ENCODE measurements around the gene HAGHL. TPM values are rescaled to one million over a fixed set of nuclear protein-coding genes. Genes with fewer than 3 reads are reported as not detected.

The HAGHL gene
- polyA plus RNA-seq, 2 of the 4 experiments (the other 2 are of a cell fraction) = 4.4 to 22.0 TPM

DNA sequence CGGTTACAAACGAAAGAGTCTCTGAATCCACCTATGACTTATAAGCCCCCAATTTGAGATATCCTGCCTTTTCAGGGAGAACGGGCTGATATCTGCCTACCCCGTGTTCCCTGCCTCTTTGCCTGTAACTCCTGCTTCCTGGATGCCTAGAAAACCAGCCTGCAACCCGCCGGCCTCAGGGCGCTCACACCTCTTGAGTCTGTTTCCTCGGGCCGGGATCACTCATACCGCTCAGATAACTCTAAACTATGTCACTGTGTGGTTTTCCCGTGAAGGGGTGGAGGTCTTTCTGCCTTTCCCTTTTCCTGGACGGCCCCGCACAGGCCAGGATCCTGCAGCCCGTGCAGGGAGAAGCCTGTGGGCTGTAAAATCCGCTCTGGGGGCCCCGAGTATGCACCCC is 50.9 kb downstream of the HAGHL start:
- no peak overlapping the region for H3K27ac ChIP-seq
- DNase-seq (ENCODE audit: low read depth in 1 of 2, low spot score in 1 of 2) (no peak), FAIRE-seq (no peak), ATAC-seq (peak; percentile 2 to 3; a peak in 3 of 6 replicates)
- 0 out of 3 replicates have a peak, but pooled peaks cover 3% of the 10 kb centered on the region for H3K4me1 ChIP-seq
- CTCF ChIA-PET = interaction anchor here (1.1 to 10.1 kb wide), 5 partner anchors 7 to 58 kb away, joined by 3 to 205 read pairs (median 6); partner anchors contain the start of genes CHTF18, CIAO3 and RPUSD1
- H3K4me3 ChIP-seq = no peak overlapping the region
- 42% methylated on average over 15 of the region's 16 CpGs for WGBS (ENCODE audit: missing lambda C conversion rate)
- H3K4me2 ChIP-seq = no peak overlapping the region
- H3K9me3 ChIP-seq = no peaks in the 10 kb centered on the region
- no peak for TF ChIP-seq POLR2AphosphoS2 (conservative IDR thresholded peaks at IDR 0.05; ENCODE audit: low read length)
- POLR2A ChIA-PET = no interaction called here

DNA sequence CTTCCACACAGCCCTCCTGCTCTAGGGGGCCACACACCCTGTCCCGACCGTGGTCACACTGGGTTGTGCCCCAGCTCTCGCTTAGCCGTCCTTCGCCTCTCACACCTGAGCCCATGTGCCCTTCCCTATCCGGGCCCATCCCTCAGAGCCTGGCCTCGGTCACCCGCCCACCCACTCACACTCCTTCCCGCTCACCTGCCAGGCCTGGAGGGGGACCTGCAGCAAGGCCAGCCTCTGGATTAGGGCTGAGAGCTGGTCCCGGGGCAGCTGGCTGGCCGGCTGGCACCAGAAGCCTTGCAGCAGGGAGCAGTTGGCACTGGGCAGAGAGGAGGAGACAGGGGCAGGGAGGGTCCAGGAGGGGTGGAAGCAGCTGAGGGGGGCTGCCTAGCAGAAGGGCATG is 51.5 kb downstream of the HAGHL start:
- 0 out of 3 replicates have a peak, but pooled peaks cover 3% of the 10 kb centered on the region for H3K4me1 ChIP-seq
- ATAC-seq (peak; percentile 3 to 21; a peak in 3 of 6 replicates), FAIRE-seq (no peak), DNase-seq (ENCODE audit: low read depth in 1 of 2, low spot score in 1 of 2) (no peak)
- H3K4me3 ChIP-seq = no peak overlapping the region
- H3K9me3 ChIP-seq = no peaks in the 10 kb centered on the region
- WGBS (ENCODE audit: missing lambda C conversion rate) = 78% methylated on average over 6 of the region's 11 CpGs
- H3K4me2 ChIP-seq = no peak overlapping the region
- TF ChIP-seq, protein P1, sequence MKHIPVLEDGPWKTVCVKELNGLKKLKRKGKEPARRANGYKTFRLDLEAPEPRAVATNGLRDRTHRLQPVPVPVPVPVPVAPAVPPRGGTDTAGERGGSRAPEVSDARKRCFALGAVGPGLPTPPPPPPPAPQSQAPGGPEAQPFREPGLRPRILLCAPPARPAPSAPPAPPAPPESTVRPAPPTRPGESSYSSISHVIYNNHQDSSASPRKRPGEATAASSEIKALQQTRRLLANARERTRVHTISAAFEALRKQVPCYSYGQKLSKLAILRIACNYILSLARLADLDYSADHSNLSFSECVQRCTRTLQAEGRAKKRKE (CRISPR knock-in tag; IDR thresholded peaks at IDR 0.05; ENCODE audit: low read depth) = no peak
- TF ChIP-seq HEYL (CRISPR knock-in tag; IDR thresholded peaks at IDR 0.05) (no peak), HOXB5 (CRISPR knock-in tag; IDR thresholded peaks at IDR 0.05) (no peak), CHD4 (IDR thresholded peaks at IDR 0.05; ENCODE audit: borderline replicate concordance) (no peak), SMC3 (IDR thresholded peaks at IDR 0.05) (no peak), RFX5 (IDR thresholded peaks at IDR 0.05) (no peak), EP300 (IDR thresholded peaks at IDR 0.05) (no peak)
- ChIA-PET CTCF (interaction anchor here (1.1 to 10.1 kb wide), 3 partner anchors 9 to 59 kb away, joined by 3 to 205 read pairs (median 4); partner anchors contain the start of genes CHTF18, CIAO3 and RPUSD1), POLR2A (no interaction called here)
- no peak overlapping the region for H3K27ac ChIP-seq

DNA sequence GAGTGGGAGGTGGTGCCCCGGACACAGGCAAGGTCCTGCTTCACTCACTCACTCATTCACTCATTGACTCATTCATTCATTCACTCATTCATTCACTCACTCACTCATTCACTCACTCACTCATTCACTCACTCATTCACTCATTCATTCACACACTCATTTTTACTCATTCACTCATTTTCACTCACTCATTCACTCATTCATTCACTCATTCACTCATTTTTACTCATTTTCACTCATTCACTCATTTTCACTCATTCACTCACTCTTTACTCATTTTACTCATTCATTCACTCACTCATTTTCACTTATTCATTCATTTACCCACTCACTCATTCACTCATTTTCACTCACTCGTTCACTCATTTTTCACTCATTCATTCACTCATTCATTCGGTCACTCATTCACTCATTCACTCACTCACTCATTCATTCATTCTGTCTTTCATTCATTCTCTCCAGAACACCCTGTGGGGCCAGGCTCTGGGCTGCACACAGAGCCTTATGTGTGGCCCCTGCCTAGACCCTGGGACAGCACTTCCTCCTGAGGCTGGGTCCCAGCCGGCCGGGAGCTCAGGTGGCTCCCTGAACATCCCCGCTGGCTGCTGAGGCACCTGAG is 52.1 kb downstream of the HAGHL start:
- H3K4me3 ChIP-seq = no peak overlapping the region
- H3K27ac ChIP-seq = no peak overlapping the region
- H3K4me1 ChIP-seq = peaks cover 8% of the 10 kb centered on the region; the same call in 1 of the 3 replicates
- CTCF ChIA-PET = interaction anchor here (1.1 to 10.1 kb wide), 4 partner anchors 9 to 66 kb away, joined by 3 to 205 read pairs (median 6); partner anchors contain the start of genes CHTF18, CIAO3 and RPUSD1
- DNase-seq (ENCODE audit: low read depth in 1 of 2, low spot score in 1 of 2) = no peak
- 80% methylated on average over 6 of the region's 6 CpGs for WGBS (ENCODE audit: missing lambda C conversion rate)
- FAIRE-seq = no peak
- POLR2A ChIA-PET = no interaction called here
- ATAC-seq = no peak
- H3K4me2 ChIP-seq = no peak overlapping the region
- no peak for TF ChIP-seq GATA3 (IDR thresholded peaks at IDR 0.05; ENCODE audit: borderline replicate concordance)
- TF ChIP-seq FOSB (CRISPR knock-in tag; IDR thresholded peaks at IDR 0.05) = no peak
- TF ChIP-seq, protein P2, sequence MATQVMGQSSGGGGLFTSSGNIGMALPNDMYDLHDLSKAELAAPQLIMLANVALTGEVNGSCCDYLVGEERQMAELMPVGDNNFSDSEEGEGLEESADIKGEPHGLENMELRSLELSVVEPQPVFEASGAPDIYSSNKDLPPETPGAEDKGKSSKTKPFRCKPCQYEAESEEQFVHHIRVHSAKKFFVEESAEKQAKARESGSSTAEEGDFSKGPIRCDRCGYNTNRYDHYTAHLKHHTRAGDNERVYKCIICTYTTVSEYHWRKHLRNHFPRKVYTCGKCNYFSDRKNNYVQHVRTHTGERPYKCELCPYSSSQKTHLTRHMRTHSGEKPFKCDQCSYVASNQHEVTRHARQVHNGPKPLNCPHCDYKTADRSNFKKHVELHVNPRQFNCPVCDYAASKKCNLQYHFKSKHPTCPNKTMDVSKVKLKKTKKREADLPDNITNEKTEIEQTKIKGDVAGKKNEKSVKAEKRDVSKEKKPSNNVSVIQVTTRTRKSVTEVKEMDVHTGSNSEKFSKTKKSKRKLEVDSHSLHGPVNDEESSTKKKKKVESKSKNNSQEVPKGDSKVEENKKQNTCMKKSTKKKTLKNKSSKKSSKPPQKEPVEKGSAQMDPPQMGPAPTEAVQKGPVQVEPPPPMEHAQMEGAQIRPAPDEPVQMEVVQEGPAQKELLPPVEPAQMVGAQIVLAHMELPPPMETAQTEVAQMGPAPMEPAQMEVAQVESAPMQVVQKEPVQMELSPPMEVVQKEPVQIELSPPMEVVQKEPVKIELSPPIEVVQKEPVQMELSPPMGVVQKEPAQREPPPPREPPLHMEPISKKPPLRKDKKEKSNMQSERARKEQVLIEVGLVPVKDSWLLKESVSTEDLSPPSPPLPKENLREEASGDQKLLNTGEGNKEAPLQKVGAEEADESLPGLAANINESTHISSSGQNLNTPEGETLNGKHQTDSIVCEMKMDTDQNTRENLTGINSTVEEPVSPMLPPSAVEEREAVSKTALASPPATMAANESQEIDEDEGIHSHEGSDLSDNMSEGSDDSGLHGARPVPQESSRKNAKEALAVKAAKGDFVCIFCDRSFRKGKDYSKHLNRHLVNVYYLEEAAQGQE (IDR thresholded peaks at IDR 0.05) = no peak
- no peak for TF ChIP-seq RFX5 (IDR thresholded peaks at IDR 0.05)
- TF ChIP-seq, protein P3, sequence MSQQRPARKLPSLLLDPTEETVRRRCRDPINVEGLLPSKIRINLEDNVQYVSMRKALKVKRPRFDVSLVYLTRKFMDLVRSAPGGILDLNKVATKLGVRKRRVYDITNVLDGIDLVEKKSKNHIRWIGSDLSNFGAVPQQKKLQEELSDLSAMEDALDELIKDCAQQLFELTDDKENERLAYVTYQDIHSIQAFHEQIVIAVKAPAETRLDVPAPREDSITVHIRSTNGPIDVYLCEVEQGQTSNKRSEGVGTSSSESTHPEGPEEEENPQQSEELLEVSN (IDR thresholded peaks at IDR 0.05; ENCODE audit: borderline replicate concordance, low read depth) = no peak
- no peak for TF ChIP-seq ZSCAN20 (CRISPR knock-in tag; IDR thresholded peaks at IDR 0.05)
- no peak for TF ChIP-seq SREBF2 (IDR thresholded peaks at IDR 0.05)
- no peak for TF ChIP-seq ZFP36 (IDR thresholded peaks at IDR 0.05; ENCODE audit: borderline replicate concordance, partially characterized antibody)
- TF ChIP-seq CHD4 (IDR thresholded peaks at IDR 0.05; ENCODE audit: borderline replicate concordance) = no peak
- TF ChIP-seq NFE2L2 (conservative IDR thresholded peaks at IDR 0.05; ENCODE audit: low read length) = no peak
- TF ChIP-seq JUN (IDR thresholded peaks at IDR 0.05) = no peak
- no peaks in the 10 kb centered on the region for H3K9me3 ChIP-seq

Small RNA genes lying within 50 kb of the gene (small RNA-seq; reads per million reads assigned to genes)
- 0 reads per million in 6 experiments for gene MIR662

Other genes with a start within 250 kb of the HAGHL start
- gene CAPN15, start 199.4 kb upstream of the HAGHL start, polyA plus RNA-seq (2011; rRNA removed) = 10.0 and 11.4 TPM in 2 replicates
- 31.3 to 33.9 TPM (median 33.3 TPM) in 3 replicates for gene CAPN15, start 199.4 kb upstream of the HAGHL start, polyA plus RNA-seq (2017; fragmentation: RNase III; extraction: RNeasy Plus Mini Kit Qiagen cat#74134 plus additional on column Dnase treatment)
- 0.04 TPM in 1 of 2 replicates, not detected in the other for gene PRR35, start 166.7 kb upstream of the HAGHL start, polyA plus RNA-seq (2011; rRNA removed)
- 0.04 to 0.10 TPM (median 0.04 TPM) in 3 replicates for gene PRR35, start 166.7 kb upstream of the HAGHL start, polyA plus RNA-seq (2017; fragmentation: RNase III; extraction: RNeasy Plus Mini Kit Qiagen cat#74134 plus additional on column Dnase treatment)
- gene NHLRC4, start 160.1 kb upstream of the HAGHL start, polyA plus RNA-seq (2011; rRNA removed) = 0.03 and 0.13 TPM in 2 replicates
- gene NHLRC4, start 160.1 kb upstream of the HAGHL start, polyA plus RNA-seq (2017; fragmentation: RNase III; extraction: RNeasy Plus Mini Kit Qiagen cat#74134 plus additional on column Dnase treatment) = 0.07 to 0.09 TPM (median 0.08 TPM) in 3 replicates
- 13.2 and 15.7 TPM in 2 replicates for gene PIGQ, start 157.1 kb upstream of the HAGHL start, polyA plus RNA-seq (2011; rRNA removed)
- gene PIGQ, start 157.1 kb upstream of the HAGHL start, polyA plus RNA-seq (2017; fragmentation: RNase III; extraction: RNeasy Plus Mini Kit Qiagen cat#74134 plus additional on column Dnase treatment) = 25.2 to 32.2 TPM (median 31.2 TPM) in 3 replicates
- gene RAB40C, start 137.0 kb upstream of the HAGHL start, polyA plus RNA-seq (2011; rRNA removed) = 4.4 and 4.9 TPM in 2 replicates
- 8.1 to 9.7 TPM (median 8.5 TPM) in 3 replicates for gene RAB40C, start 137.0 kb upstream of the HAGHL start, polyA plus RNA-seq (2017; fragmentation: RNase III; extraction: RNeasy Plus Mini Kit Qiagen cat#74134 plus additional on column Dnase treatment)
- gene WFIKKN1, start 96.1 kb upstream of the HAGHL start, polyA plus RNA-seq (2011; rRNA removed) = 0.05 TPM in 1 of 2 replicates, not detected in the other
- gene WFIKKN1, start 96.1 kb upstream of the HAGHL start, polyA plus RNA-seq (2017; fragmentation: RNase III; extraction: RNeasy Plus Mini Kit Qiagen cat#74134 plus additional on column Dnase treatment) = 0.15 to 0.23 TPM (median 0.17 TPM) in 3 replicates
- 44.2 and 47.2 TPM in 2 replicates for gene METTL26, start 90.8 kb upstream of the HAGHL start, polyA plus RNA-seq (2011; rRNA removed)
- 78.3 to 83.6 TPM (median 80.3 TPM) in 3 replicates for gene METTL26, start 90.8 kb upstream of the HAGHL start, polyA plus RNA-seq (2017; fragmentation: RNase III; extraction: RNeasy Plus Mini Kit Qiagen cat#74134 plus additional on column Dnase treatment)
- gene MCRIP2, start 85.3 kb upstream of the HAGHL start, polyA plus RNA-seq (2011; rRNA removed) = 10.7 and 12.9 TPM in 2 replicates
- 20.3 to 21.3 TPM (median 21.3 TPM) in 3 replicates for gene MCRIP2, start 85.3 kb upstream of the HAGHL start, polyA plus RNA-seq (2017; fragmentation: RNase III; extraction: RNeasy Plus Mini Kit Qiagen cat#74134 plus additional on column Dnase treatment)
- 6.5 and 7.3 TPM in 2 replicates for gene WDR90, start 77.7 kb upstream of the HAGHL start, polyA plus RNA-seq (2011; rRNA removed)
- 28.1 to 31.4 TPM (median 30.7 TPM) in 3 replicates for gene WDR90, start 77.7 kb upstream of the HAGHL start, polyA plus RNA-seq (2017; fragmentation: RNase III; extraction: RNeasy Plus Mini Kit Qiagen cat#74134 plus additional on column Dnase treatment)
- gene RHOT2, start 59.0 kb upstream of the HAGHL start, polyA plus RNA-seq (2011; rRNA removed) = 33.9 and 38.0 TPM in 2 replicates
- 74.0 to 83.5 TPM (median 83.1 TPM) in 3 replicates for gene RHOT2, start 59.0 kb upstream of the HAGHL start, polyA plus RNA-seq (2017; fragmentation: RNase III; extraction: RNeasy Plus Mini Kit Qiagen cat#74134 plus additional on column Dnase treatment)
- 0.56 and 0.75 TPM in 2 replicates for gene RHBDL1, start 51.4 kb upstream of the HAGHL start, polyA plus RNA-seq (2011; rRNA removed)
- gene RHBDL1, start 51.4 kb upstream of the HAGHL start, polyA plus RNA-seq (2017; fragmentation: RNase III; extraction: RNeasy Plus Mini Kit Qiagen cat#74134 plus additional on column Dnase treatment) = 1.2 to 1.6 TPM (median 1.4 TPM) in 3 replicates
- gene STUB1, start 46.7 kb upstream of the HAGHL start, polyA plus RNA-seq (2011; rRNA removed) = 53.2 and 60.6 TPM in 2 replicates
- 90.0 to 93.5 TPM (median 90.4 TPM) in 3 replicates for gene STUB1, start 46.7 kb upstream of the HAGHL start, polyA plus RNA-seq (2017; fragmentation: RNase III; extraction: RNeasy Plus Mini Kit Qiagen cat#74134 plus additional on column Dnase treatment)
- gene JMJD8, start 42.8 kb upstream of the HAGHL start, polyA plus RNA-seq (2011; rRNA removed) = 37.5 and 43.8 TPM in 2 replicates
- gene JMJD8, start 42.8 kb upstream of the HAGHL start, polyA plus RNA-seq (2017; fragmentation: RNase III; extraction: RNeasy Plus Mini Kit Qiagen cat#74134 plus additional on column Dnase treatment) = 72.6 to 77.0 TPM (median 73.7 TPM) in 3 replicates
- 2.7 and 3.0 TPM in 2 replicates for gene WDR24, start 36.7 kb upstream of the HAGHL start, polyA plus RNA-seq (2011; rRNA removed)
- 5.6 to 7.6 TPM (median 6.6 TPM) in 3 replicates for gene WDR24, start 36.7 kb upstream of the HAGHL start, polyA plus RNA-seq (2017; fragmentation: RNase III; extraction: RNeasy Plus Mini Kit Qiagen cat#74134 plus additional on column Dnase treatment)
- 0.53 and 0.54 TPM in 2 replicates for gene FBXL16, start 21.3 kb upstream of the HAGHL start, polyA plus RNA-seq (2011; rRNA removed)
- 1.1 to 1.4 TPM (median 1.2 TPM) in 3 replicates for gene FBXL16, start 21.3 kb upstream of the HAGHL start, polyA plus RNA-seq (2017; fragmentation: RNase III; extraction: RNeasy Plus Mini Kit Qiagen cat#74134 plus additional on column Dnase treatment)
- 33.8 and 41.0 TPM in 2 replicates for gene METRN, start 12.0 kb upstream of the HAGHL start, polyA plus RNA-seq (2011; rRNA removed)
- 72.7 to 82.2 TPM (median 81.0 TPM) in 3 replicates for gene METRN, start 12.0 kb upstream of the HAGHL start, polyA plus RNA-seq (2017; fragmentation: RNase III; extraction: RNeasy Plus Mini Kit Qiagen cat#74134 plus additional on column Dnase treatment)
- 10.9 and 11.9 TPM in 2 replicates for gene ANTKMT, start 6.0 kb upstream of the HAGHL start, polyA plus RNA-seq (2011; rRNA removed)
- 49.2 to 55.8 TPM (median 55.2 TPM) in 3 replicates for gene ANTKMT, start 6.0 kb upstream of the HAGHL start, polyA plus RNA-seq (2017; fragmentation: RNase III; extraction: RNeasy Plus Mini Kit Qiagen cat#74134 plus additional on column Dnase treatment)
- 1.1 and 1.7 TPM in 2 replicates for gene CCDC78, start 663 bp upstream of the HAGHL start, polyA plus RNA-seq (2011; rRNA removed)
- gene CCDC78, start 663 bp upstream of the HAGHL start, polyA plus RNA-seq (2017; fragmentation: RNase III; extraction: RNeasy Plus Mini Kit Qiagen cat#74134 plus additional on column Dnase treatment) = 4.7 to 5.9 TPM (median 5.6 TPM) in 3 replicates
- gene CIAO3, start 13.9 kb downstream of the HAGHL start, polyA plus RNA-seq (2011; rRNA removed) = 17.4 and 19.3 TPM in 2 replicates
- gene CIAO3, start 13.9 kb downstream of the HAGHL start, polyA plus RNA-seq (2017; fragmentation: RNase III; extraction: RNeasy Plus Mini Kit Qiagen cat#74134 plus additional on column Dnase treatment) = 20.9 to 24.6 TPM (median 23.0 TPM) in 3 replicates
- 1.8 and 2.4 TPM in 2 replicates for gene MSLN, start 33.6 kb downstream of the HAGHL start, polyA plus RNA-seq (2011; rRNA removed)
- gene MSLN, start 33.6 kb downstream of the HAGHL start, polyA plus RNA-seq (2017; fragmentation: RNase III; extraction: RNeasy Plus Mini Kit Qiagen cat#74134 plus additional on column Dnase treatment) = 2.7 to 3.6 TPM (median 3.1 TPM) in 3 replicates
- 10.6 and 10.8 TPM in 2 replicates for gene RPUSD1, start 61.3 kb downstream of the HAGHL start, polyA plus RNA-seq (2011; rRNA removed)
- gene RPUSD1, start 61.3 kb downstream of the HAGHL start, polyA plus RNA-seq (2017; fragmentation: RNase III; extraction: RNeasy Plus Mini Kit Qiagen cat#74134 plus additional on column Dnase treatment) = 26.9 to 29.3 TPM (median 29.0 TPM) in 3 replicates
- gene CHTF18, start 61.5 kb downstream of the HAGHL start, polyA plus RNA-seq (2011; rRNA removed) = 4.8 and 5.1 TPM in 2 replicates
- 32.5 to 36.7 TPM (median 33.8 TPM) in 3 replicates for gene CHTF18, start 61.5 kb downstream of the HAGHL start, polyA plus RNA-seq (2017; fragmentation: RNase III; extraction: RNeasy Plus Mini Kit Qiagen cat#74134 plus additional on column Dnase treatment)
- gene GNG13, start 73.6 kb downstream of the HAGHL start, polyA plus RNA-seq (2011; rRNA removed) = not detected in 2 replicates
- 0.09 TPM in 1 of 3 replicates, not detected in the others for gene GNG13, start 73.6 kb downstream of the HAGHL start, polyA plus RNA-seq (2017; fragmentation: RNase III; extraction: RNeasy Plus Mini Kit Qiagen cat#74134 plus additional on column Dnase treatment)
- 10.9 and 16.0 TPM in 2 replicates for gene LMF1, start 243.9 kb downstream of the HAGHL start, polyA plus RNA-seq (2011; rRNA removed)
- 8.5 to 10.6 TPM (median 8.8 TPM) in 3 replicates for gene LMF1, start 243.9 kb downstream of the HAGHL start, polyA plus RNA-seq (2017; fragmentation: RNase III; extraction: RNeasy Plus Mini Kit Qiagen cat#74134 plus additional on column Dnase treatment)